ENCODE measurements around the gene MYBPC1.

The MYBPC1 gene

GRCh38 chr12:101670007-101670671 lies 75.4 kb downstream of the MYBPC1 start:
- Histone ChIP-seq H4K20me1 (ENCODE audit: low read depth, low read length) (no peaks in the 10 kb centered on the region), H3K36me3 (ENCODE audit: low read length) (no peaks in the 10 kb centered on the region), H3K79me2 (ENCODE audit: insufficient read depth, low read length) (no peaks in the 10 kb centered on the region), H3K4me2 (ENCODE audit: low read depth, low read length, poor library complexity, severe bottlenecking) (no peak overlapping the region), H3K27ac (ENCODE audit: low read depth, low read length) (no peak overlapping the region), H3K4me3 (ENCODE audit: insufficient read depth, low read length, poor library complexity, severe bottlenecking) (no peak overlapping the region), H2AFZ (ENCODE audit: low read depth, low read length, severe bottlenecking) (no peak overlapping the region), H3K9me3 (ENCODE audit: insufficient read depth, low read length) (no peaks in the 10 kb centered on the region), H3F3A (ENCODE audit: insufficient read depth) (no peaks in the 10 kb centered on the region), H3K9me2 (replicated peaks; ENCODE audit: insufficient read depth, low read length) (no peaks in the 10 kb centered on the region), H3K27me3 (ENCODE audit: low read length) (no peaks in the 10 kb centered on the region), H3K9ac (ENCODE audit: low read length) (no peak overlapping the region)
- peak; percentile 47 for TF ChIP-seq CTCF (IDR thresholded peaks at IDR 0.05; ENCODE audit: insufficient read depth, low read length, poor library complexity, severe bottlenecking)
- TF ChIP-seq EZH2phosphoT487 (conservative IDR thresholded peaks at IDR 0.05; ENCODE audit: low read length) = no peak

- no peaks in the 10 kb centered on the region for H3K9me3 ChIP-seq (ENCODE audit: insufficient read depth, low read length)
- H3K4me2 ChIP-seq (ENCODE audit: low read depth, low read length, poor library complexity, severe bottlenecking) = peak overlapping the region; percentile 44
- H3K9ac ChIP-seq (ENCODE audit: low read length) = peak overlapping the region; percentile 24; the same call in 1 of the 2 replicates
- peak overlapping the region; percentile 30; the same call in 1 of the 2 replicates for H3K27ac ChIP-seq (ENCODE audit: low read depth, low read length)
- peak overlapping the region; percentile 77 for H2AFZ ChIP-seq (ENCODE audit: low read depth, low read length, severe bottlenecking)
- TF ChIP-seq EZH2phosphoT487 (conservative IDR thresholded peaks at IDR 0.05; ENCODE audit: low read length) (no peak), CTCF (IDR thresholded peaks at IDR 0.05; ENCODE audit: insufficient read depth, low read length, poor library complexity, severe bottlenecking) (no peak)
- H3K79me2 ChIP-seq (ENCODE audit: insufficient read depth, low read length) = no peaks in the 10 kb centered on the region
- H3K4me3 ChIP-seq (ENCODE audit: insufficient read depth, low read length, poor library complexity, severe bottlenecking) = no peak overlapping the region
- no peaks in the 10 kb centered on the region for H3K27me3 ChIP-seq (ENCODE audit: low read length)
- no peaks in the 10 kb centered on the region for H3F3A ChIP-seq (ENCODE audit: insufficient read depth)
- H4K20me1 ChIP-seq (ENCODE audit: low read depth, low read length) = no peaks in the 10 kb centered on the region
- no peaks in the 10 kb centered on the region for H3K36me3 ChIP-seq (ENCODE audit: low read length)
- H3K9me2 ChIP-seq (replicated peaks; ENCODE audit: insufficient read depth, low read length) = no peaks in the 10 kb centered on the region
Observed at GRCh38 chr12:101671157-101671791, 76.5 kb downstream of the MYBPC1 start.

GRCh38 chr12:101671833-101672232 lies 77.1 kb downstream of the MYBPC1 start:
- H3F3A ChIP-seq (ENCODE audit: insufficient read depth) = no peaks in the 10 kb centered on the region
- H3K36me3 ChIP-seq (ENCODE audit: low read length) = no peaks in the 10 kb centered on the region
- H3K9me3 ChIP-seq (ENCODE audit: insufficient read depth, low read length) = no peaks in the 10 kb centered on the region
- TF ChIP-seq CTCF (IDR thresholded peaks at IDR 0.05; ENCODE audit: insufficient read depth, low read length, poor library complexity, severe bottlenecking) (no peak), EZH2phosphoT487 (conservative IDR thresholded peaks at IDR 0.05; ENCODE audit: low read length) (no peak)
- peak overlapping the region; percentile 24; the same call in 1 of the 2 replicates for H3K9ac ChIP-seq (ENCODE audit: low read length)
- peak overlapping the region; percentile 77 for H2AFZ ChIP-seq (ENCODE audit: low read depth, low read length, severe bottlenecking)
- H3K27ac ChIP-seq (ENCODE audit: low read depth, low read length) = peak overlapping the region; percentile 30; the same call in 1 of the 2 replicates
- no peaks in the 10 kb centered on the region for H3K9me2 ChIP-seq (replicated peaks; ENCODE audit: insufficient read depth, low read length)
- no peaks in the 10 kb centered on the region for H3K27me3 ChIP-seq (ENCODE audit: low read length)
- no peaks in the 10 kb centered on the region for H4K20me1 ChIP-seq (ENCODE audit: low read depth, low read length)
- no peak overlapping the region for H3K4me3 ChIP-seq (ENCODE audit: insufficient read depth, low read length, poor library complexity, severe bottlenecking)
- peak overlapping the region; percentile 44 for H3K4me2 ChIP-seq (ENCODE audit: low read depth, low read length, poor library complexity, severe bottlenecking)
- no peaks in the 10 kb centered on the region for H3K79me2 ChIP-seq (ENCODE audit: insufficient read depth, low read length)

All from SU-DHL-6 (cell line).